GM23338 (cell line): Measurements from ENCODE around the gene PEPD.

Experiments
- CREB1 ChIP-seq: fragments of 250-450 bp; sonication (Bioruptor Pico); IDR thresholded peaks from 2 replicates; pipeline ENCODE4 v1.5.0; 2020; ENCODE audit warnings: low read depth, mild to moderate bottlenecking, moderate library complexity
- EZH2 ChIP-seq: fragments of 200-600 bp; sonication (generic); IDR thresholded peaks from one replicate; pipeline ENCODE4 v1.8.0; 2017; ENCODE audit warnings: antibody characterized with exemption, mild to moderate bottlenecking, low read depth; ENCODE audit not compliant: unreplicated experiment
- POLR2AphosphoS5 ChIP-seq: IDR thresholded peaks from 2 replicates; pipeline ENCODE4 v1.6.1; 2016; ENCODE audit warnings: antibody characterized with exemption, low read depth
- TF ChIP-seq, protein P1 (sequence below), 2 experiments: fragments of 200-600 bp in 1 of 2; sonication (generic) in 1 of 2; conservative IDR thresholded peaks; 2 replicates each; pipeline versions ENCODE4 v1.5.1 to v1.6.1; 2016 to 2017; ENCODE audit warnings: antibody characterized with exemption in 2 of 2, low read depth in 2 of 2, mild to moderate bottlenecking in 2 of 2, moderate library complexity in 1 of 2

DNA sequence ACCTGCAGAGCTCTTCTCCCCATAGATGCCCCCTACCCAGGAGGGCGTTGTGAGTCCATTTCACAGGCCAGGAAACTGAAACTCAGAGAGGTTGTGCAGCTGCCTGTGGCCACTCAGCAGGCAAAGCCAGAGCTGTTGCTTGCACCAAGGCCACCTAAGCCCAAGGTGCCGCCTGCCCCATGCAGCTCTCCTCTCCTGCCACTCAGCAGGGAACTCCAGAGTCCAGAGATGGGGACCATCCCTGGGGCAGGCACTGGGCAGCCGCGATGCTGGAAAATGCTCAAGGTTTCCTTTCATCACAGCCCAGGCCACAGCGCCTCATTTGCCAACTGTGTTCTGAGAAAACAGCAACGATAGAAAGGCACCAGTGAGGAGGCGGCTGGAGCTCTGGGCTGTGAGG, 41.0 kb upstream of the PEPD start:
- no peak for TF ChIP-seq CREB1 (CRISPR knock-in tag)
- TF ChIP-seq, protein P1, sequence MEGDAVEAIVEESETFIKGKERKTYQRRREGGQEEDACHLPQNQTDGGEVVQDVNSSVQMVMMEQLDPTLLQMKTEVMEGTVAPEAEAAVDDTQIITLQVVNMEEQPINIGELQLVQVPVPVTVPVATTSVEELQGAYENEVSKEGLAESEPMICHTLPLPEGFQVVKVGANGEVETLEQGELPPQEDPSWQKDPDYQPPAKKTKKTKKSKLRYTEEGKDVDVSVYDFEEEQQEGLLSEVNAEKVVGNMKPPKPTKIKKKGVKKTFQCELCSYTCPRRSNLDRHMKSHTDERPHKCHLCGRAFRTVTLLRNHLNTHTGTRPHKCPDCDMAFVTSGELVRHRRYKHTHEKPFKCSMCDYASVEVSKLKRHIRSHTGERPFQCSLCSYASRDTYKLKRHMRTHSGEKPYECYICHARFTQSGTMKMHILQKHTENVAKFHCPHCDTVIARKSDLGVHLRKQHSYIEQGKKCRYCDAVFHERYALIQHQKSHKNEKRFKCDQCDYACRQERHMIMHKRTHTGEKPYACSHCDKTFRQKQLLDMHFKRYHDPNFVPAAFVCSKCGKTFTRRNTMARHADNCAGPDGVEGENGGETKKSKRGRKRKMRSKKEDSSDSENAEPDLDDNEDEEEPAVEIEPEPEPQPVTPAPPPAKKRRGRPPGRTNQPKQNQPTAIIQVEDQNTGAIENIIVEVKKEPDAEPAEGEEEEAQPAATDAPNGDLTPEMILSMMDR (conservative IDR thresholded peaks at IDR 0.05; ENCODE audit: low read depth in 2 of 2), result no peak
- no peak for TF ChIP-seq EZH2
- no peak for TF ChIP-seq POLR2AphosphoS5
